HCT116 (cell line): Measurements from ENCODE around the gene TAPT1.

Source experiments
- CBX3 ChIP-seq: IDR thresholded peaks from 2 replicates; pipeline ENCODE4 v1.6.1; 2012; ENCODE audit warnings: low read depth
- EGR1 ChIP-seq: IDR thresholded peaks from 2 replicates; pipeline ENCODE4 v1.6.1; 2012; ENCODE audit warnings: low read depth
- ELF1 ChIP-seq: IDR thresholded peaks from 2 replicates; pipeline ENCODE4 v1.6.1; 2012; ENCODE audit warnings: low read depth, borderline replicate concordance
- POLR2A ChIP-seq: IDR thresholded peaks from 2 replicates; pipeline ENCODE4 v1.7.0; 2011; ENCODE audit warnings: borderline replicate concordance; ENCODE audit not compliant: insufficient read depth, insufficient read length; ENCODE audit errors: extremely low read depth
- POLR2AphosphoS5 ChIP-seq: IDR thresholded peaks from 2 replicates; pipeline ENCODE4 v1.6.1; 2011; ENCODE audit warnings: mild to moderate bottlenecking, low read depth, low read length, moderate library complexity
- TCF7L2 ChIP-seq: IDR thresholded peaks from 2 replicates; pipeline ENCODE4 v1.7.0; 2011; ENCODE audit warnings: borderline replicate concordance, inconsistent platforms; ENCODE audit not compliant: insufficient read depth, insufficient read length; ENCODE audit errors: extremely low read depth
- TF ChIP-seq, protein P1 (sequence below), 3 experiments: fragments of 200-600 bp in 1 of 3; sonication (generic) in 1 of 3; IDR thresholded peaks in 2 of 3; conservative IDR thresholded peaks in 1 of 3; 2 replicates each; pipeline ENCODE4 v1.5.1; 2012 to 2017; ENCODE audit warnings: low read depth in 2 of 3, low read length in 2 of 3, antibody characterized with exemption in 1 of 3, borderline replicate concordance in 1 of 3, control low read depth in 1 of 3, mild to moderate bottlenecking in 1 of 3, mixed read lengths in 1 of 3, mixed run types in 1 of 3, moderate library complexity in 1 of 3; ENCODE audit not compliant: insufficient read depth in 1 of 3

DNA sequence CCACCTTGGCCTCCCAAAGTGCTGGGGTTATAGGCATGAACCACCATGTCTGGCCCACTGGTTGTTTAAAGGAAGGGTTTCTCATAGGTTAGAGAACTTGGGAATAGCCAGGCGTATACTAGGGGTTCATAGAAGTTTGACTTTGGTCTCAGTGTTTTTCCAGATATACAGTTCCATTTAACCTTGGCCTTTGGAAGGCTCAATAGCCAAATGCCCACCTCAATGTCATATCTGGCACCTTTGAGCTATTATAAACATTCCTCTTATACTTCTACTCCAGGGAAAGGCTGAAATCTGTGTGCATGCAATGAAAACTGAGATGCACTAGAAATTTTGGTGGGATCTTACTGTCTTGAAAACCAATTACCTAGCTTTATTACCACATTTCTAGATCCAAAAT is 95.0 kb downstream of the TAPT1 start:
- no peak for TF ChIP-seq ELF1
- TF ChIP-seq POLR2AphosphoS5, result no peak
- TF ChIP-seq POLR2A, result no peak
- TF ChIP-seq, protein P1, sequence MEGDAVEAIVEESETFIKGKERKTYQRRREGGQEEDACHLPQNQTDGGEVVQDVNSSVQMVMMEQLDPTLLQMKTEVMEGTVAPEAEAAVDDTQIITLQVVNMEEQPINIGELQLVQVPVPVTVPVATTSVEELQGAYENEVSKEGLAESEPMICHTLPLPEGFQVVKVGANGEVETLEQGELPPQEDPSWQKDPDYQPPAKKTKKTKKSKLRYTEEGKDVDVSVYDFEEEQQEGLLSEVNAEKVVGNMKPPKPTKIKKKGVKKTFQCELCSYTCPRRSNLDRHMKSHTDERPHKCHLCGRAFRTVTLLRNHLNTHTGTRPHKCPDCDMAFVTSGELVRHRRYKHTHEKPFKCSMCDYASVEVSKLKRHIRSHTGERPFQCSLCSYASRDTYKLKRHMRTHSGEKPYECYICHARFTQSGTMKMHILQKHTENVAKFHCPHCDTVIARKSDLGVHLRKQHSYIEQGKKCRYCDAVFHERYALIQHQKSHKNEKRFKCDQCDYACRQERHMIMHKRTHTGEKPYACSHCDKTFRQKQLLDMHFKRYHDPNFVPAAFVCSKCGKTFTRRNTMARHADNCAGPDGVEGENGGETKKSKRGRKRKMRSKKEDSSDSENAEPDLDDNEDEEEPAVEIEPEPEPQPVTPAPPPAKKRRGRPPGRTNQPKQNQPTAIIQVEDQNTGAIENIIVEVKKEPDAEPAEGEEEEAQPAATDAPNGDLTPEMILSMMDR (IDR thresholded peaks at IDR 0.05 in 2 of 3, conservative IDR thresholded peaks at IDR 0.05 in 1 of 3; ENCODE audit: borderline replicate concordance in 1 of 3, insufficient read depth in 1 of 3, low read depth in 2 of 3, low read length in 2 of 3), result no peak
- TF ChIP-seq CBX3, result no peak
- no peak for TF ChIP-seq EGR1
- TF ChIP-seq TCF7L2, result no peak
